Measurements from ENCODE around the gene OGFOD1.

DNA sequence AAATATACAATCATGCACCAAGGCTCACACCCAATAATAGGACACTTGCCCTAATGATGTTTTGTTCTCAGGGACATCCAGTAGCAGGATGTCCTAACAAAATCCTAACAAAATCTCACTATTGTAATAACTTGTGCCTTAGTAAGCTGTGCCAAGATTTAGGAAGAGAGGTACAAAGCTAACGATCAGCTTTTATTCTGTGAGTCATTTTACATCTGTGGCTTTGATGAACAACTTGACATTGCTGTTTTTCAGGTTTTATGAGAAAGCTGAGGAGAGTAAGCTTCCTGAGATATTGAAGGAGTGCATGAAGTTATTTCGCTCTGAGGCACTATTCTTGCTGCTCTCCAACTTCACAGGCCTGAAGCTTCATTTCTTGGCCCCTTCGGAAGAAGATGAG lies 18.9 kb downstream of the OGFOD1 start:
- TF ChIP-seq, protein P1, sequence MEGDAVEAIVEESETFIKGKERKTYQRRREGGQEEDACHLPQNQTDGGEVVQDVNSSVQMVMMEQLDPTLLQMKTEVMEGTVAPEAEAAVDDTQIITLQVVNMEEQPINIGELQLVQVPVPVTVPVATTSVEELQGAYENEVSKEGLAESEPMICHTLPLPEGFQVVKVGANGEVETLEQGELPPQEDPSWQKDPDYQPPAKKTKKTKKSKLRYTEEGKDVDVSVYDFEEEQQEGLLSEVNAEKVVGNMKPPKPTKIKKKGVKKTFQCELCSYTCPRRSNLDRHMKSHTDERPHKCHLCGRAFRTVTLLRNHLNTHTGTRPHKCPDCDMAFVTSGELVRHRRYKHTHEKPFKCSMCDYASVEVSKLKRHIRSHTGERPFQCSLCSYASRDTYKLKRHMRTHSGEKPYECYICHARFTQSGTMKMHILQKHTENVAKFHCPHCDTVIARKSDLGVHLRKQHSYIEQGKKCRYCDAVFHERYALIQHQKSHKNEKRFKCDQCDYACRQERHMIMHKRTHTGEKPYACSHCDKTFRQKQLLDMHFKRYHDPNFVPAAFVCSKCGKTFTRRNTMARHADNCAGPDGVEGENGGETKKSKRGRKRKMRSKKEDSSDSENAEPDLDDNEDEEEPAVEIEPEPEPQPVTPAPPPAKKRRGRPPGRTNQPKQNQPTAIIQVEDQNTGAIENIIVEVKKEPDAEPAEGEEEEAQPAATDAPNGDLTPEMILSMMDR (IDR thresholded peaks at IDR 0.05): no peak
- TF ChIP-seq POLR2AphosphoS5 (IDR thresholded peaks at IDR 0.05; ENCODE audit: low read depth, low read length): no peak
